SKM-1 treated with dmso at 0.1 percent for 144 hours (cell line): ENCODE measurements around the gene EPHA10.
A peak's percentile ranks its signal among the peaks of the same experiment; 100 is the strongest.

Experiments used
- DNase-seq: peaks from one replicate; lab custom pipeline; 2025; ENCODE audit not compliant: unreplicated experiment; lab: John Stamatoyannopoulos, UW

The EPHA10 gene

GRCh38 chr1:37764888-37765441, at the start of gene EPHA10:
Gene EPHA10 (minus strand): TSS chr1:37765120. CDS start chr1:37765066, 54 bp downstream.
- DNase-seq = no peak

- DNase-seq = no peak
Measured at GRCh38 chr1:37814252-37814651, 49.3 kb upstream of the EPHA10 start.

- DNase-seq = no peak
Measured at GRCh38 chr1:37813529-37814145, 48.7 kb upstream of the EPHA10 start.

- DNase-seq = peak; percentile 81
Measured at GRCh38 chr1:37811027-37811655, 46.2 kb upstream of the EPHA10 start.

GRCh38 chr1:37809942-37810341, 45.0 kb upstream of the EPHA10 start:
- DNase-seq = no peak

- peak; percentile 50 for DNase-seq
Measured at GRCh38 chr1:37808369-37809319, 43.7 kb upstream of the EPHA10 start.

GRCh38 chr1:37807555-37808368, 42.8 kb upstream of the EPHA10 start, which contains the start of the genes C1orf122 and YRDC:
Gene C1orf122 (plus strand): TSS chr1:37807790. CDS start chr1:37808405, 615 bp downstream.
Gene YRDC (minus strand): TSS chr1:37808208. CDS start chr1:37808180, 28 bp downstream.
- peak; percentile 86 for DNase-seq

- no peak for DNase-seq
Measured at GRCh38 chr1:37807220-37807554, 42.3 kb upstream of the EPHA10 start.

GRCh38 chr1:37802439-37802838, 37.5 kb upstream of the EPHA10 start:
- no peak for DNase-seq

- no peak for DNase-seq
Measured at GRCh38 chr1:37797750-37798345, 32.9 kb upstream of the EPHA10 start.

- no peak for DNase-seq
Measured at GRCh38 chr1:37795340-37796125, 30.6 kb upstream of the EPHA10 start.

GRCh38 chr1:37794372-37795339, 29.7 kb upstream of the EPHA10 start:
- no peak for DNase-seq

GRCh38 chr1:37793773-37794371, 29.0 kb upstream of the EPHA10 start, which contains the start of gene MANEAL:
Gene MANEAL (plus strand): TSS chr1:37793847. CDS start chr1:37794183, 336 bp downstream.
- DNase-seq = no peak

GRCh38 chr1:37792943-37793686, 28.2 kb upstream of the EPHA10 start:
- no peak for DNase-seq

- no peak for DNase-seq
Measured at GRCh38 chr1:37782491-37782890, 17.6 kb upstream of the EPHA10 start.

GRCh38 chr1:37778654-37779053, 13.7 kb upstream of the EPHA10 start:
- no peak for DNase-seq

- no peak for DNase-seq
Measured at GRCh38 chr1:37776946-37777516, 12.1 kb upstream of the EPHA10 start.
